HCEC 1CT (cell line): ENCODE results near the gene BNC2.

Source experiments
- DNase-seq: peaks from one replicate; pipeline ENCODE4 v3.0.0-alpha.2; 2017

The BNC2 gene

DNA sequence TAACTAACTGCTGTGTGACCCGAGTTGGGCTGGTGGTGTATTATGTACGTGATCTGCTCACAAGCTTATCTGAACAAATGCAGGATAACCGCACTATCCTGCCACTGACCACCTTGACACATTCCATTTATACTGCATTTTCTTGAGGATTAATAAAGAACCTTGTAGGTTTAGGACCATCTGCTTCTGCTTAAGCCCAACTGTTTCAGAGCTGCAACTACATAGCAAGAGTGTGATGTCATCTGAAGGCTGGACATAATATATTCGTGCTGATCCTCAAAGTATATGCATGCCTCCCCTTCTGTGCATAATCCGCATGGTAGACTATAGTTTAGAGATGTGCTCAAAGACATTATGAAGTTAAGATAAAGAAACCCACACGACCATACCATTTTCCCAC, 435.9 kb downstream of the BNC2 start:
- DNase-seq: peak; percentile 39

DNA sequence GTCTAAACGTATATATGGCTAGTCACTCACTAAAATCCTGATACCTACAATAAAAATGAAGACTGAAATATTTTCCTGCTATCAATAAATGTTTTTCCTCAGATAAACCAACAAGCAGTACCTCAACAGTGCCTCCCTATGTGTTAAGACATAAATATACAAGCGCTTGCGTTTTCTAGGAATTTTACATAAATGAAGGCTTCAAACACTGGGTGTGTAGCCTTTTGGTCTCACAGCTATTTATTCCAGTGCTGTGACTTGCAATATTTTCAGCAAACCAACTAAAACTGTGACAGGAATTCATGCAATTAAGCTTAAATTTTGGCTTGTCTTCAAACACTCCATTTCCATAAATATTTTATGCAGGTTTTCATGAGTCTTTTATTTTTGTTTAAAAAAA, 437.0 kb downstream of the BNC2 start:
- no peak for DNase-seq

DNA sequence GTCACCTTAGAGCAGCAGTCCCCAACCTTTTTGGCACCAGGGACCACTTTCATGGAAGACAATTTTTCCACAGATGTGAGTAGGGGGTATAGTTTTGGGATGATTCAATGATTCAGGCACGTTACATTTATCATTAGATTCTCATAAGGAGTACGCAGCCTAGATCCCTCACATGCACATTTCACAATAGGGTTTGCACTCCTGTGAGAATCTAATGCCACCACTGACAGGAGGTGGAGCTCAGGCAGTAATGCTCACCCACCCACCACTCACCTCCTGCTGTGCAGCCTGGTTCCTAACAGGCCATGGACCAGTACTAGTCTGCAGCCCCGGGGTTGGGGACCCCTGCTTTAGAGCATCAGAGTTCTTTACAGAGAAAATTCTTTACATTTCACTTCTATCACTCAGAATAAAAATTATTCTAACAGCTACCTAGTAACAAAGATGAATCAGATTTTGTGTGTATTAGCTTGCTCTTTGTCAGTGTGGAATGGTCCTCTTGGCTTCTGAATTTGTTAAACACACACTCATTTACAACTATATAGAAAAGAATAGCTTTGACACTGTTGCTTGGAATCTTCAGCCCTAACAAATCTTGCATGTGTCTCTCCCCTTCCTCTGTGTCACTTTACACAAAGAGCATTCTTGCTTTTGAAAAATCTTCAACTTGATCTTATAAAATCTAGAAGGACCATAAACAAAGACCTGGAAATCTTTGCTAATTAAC, 438.6 kb downstream of the BNC2 start:
- no peak for DNase-seq

DNA sequence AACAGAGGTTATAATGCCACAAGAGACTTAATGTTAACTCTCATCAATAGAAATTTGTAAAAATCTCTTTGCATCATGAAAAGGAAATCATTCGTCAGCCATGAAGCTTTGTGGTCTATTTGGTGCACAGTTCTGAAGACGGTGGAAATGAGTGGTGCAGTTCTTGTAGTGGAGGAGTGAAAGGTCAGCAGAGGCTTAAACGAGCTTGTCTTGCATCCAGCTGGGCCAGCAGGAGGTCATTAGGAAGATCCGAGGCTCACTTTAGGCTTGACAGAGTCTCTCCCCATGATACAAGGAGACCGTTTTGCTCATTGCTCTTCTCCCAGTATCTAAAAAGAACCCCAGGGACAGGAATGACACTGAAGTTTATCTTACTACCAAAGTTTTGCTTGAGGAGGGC, 440.8 kb downstream of the BNC2 start:
- no peak for DNase-seq

DNA sequence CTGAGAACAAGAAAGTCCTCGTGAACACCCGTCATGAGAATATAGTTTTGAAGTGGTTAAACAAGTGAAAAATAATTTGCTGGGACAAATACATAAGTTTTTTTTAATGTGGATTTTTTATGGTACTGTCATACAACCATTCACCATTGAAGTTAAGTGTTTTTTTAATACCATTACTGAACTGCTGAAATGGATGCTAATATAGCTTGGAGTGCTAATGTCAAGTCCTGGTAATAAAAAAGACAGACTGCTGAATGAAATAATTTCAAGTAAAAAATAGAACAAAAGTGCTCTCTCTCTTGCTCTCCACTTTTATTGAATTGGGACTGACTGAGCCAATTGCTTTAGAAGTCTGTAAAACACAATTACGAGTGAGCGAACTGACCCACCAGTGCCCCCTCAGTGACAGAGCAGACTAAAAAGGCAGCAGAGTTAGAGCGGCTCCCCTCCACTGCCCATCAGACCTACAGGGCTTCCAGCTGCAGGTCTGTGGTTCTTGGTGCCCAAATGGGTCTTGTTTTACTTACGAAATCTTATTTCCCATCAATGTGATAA, 442.5 kb downstream of the BNC2 start:
- no peak for DNase-seq

DNA sequence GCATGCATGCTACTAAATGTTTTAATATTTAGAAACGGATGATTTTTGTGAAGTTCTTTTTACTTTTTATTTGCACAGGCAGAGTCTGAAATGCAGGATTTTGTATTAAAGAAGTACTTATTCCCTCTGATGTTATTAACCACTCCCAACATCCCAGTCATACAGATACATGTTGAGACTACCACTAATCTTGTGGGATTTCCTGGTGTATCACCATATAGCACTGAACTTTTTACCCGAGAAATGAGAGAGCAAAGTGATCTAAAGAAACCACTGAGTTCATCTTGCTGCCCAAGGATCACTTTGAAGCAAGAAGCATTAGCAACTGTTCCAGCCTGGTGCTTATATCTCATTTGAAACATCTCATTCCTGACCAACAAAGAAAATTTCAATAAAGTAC, 443.8 kb downstream of the BNC2 start:
- no peak for DNase-seq

DNA sequence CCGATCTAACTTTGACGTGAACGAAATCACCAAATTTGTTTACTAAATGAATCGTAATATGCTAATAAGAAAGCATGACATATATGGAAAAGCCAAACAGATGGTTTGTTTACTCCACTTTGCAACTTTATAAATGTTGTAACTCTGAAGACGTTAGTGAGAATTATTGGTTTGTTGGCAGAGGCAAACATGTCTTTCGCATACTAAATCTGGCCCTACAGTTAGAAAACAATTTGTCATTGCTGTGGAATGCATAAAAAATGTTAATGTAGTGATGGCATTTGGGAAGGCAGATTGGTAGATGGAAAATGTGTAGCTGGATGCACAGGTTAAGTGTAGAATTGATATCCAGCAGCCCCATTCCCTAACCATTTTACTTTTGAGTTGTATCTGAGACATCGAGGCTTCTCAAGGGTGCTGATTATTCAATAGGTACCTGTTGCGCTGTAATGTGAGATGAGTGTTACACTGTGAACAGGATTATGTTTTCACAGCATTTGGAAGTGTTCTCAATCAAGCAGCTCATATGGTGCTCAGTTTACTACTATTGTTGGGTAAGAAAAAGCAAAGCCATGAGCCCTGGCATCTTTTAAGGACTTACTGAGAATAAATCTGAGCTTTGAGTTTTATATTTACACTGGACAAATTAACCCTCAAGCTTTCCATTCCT, 444.8 kb downstream of the BNC2 start:
- DNase-seq: peak; percentile 83

DNA sequence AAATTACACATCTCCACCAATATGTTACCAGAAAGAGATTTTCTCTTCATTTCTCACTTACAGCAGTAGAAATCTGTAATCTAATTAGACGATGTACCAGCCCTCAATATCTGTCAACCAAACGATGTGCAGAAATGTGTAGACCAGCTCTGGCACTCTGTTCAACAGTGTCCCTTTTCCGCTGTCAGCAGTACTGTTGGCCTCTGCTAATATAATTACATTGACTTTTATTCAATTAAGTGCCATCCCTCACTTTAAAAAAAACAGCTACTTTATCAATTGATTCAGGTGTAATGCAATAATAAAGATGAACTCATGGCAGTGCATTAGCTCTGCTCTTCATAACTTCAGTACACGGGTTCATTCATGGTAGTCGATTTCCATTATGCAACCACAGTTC, 448.4 kb downstream of the BNC2 start:
- DNase-seq: no peak

DNA sequence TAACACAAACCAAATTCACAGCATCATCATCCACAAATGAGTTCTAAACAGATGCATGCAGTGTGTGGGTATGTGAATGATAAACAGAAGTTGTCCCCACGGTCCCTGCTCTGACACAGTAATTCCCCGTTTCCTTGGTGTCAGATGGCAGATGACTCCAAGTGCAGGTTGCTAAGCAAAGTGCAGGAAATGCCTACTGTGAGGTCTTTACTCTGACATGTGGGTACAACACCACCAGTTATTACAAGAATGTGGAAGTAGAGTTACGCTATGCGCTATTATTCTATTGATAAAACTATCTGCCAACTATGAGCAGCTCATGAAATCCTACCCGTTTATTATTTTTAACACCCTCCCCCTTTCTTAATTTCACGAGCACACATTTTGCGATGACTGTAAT, 448.9 kb downstream of the BNC2 start:
- DNase-seq: no peak

DNA sequence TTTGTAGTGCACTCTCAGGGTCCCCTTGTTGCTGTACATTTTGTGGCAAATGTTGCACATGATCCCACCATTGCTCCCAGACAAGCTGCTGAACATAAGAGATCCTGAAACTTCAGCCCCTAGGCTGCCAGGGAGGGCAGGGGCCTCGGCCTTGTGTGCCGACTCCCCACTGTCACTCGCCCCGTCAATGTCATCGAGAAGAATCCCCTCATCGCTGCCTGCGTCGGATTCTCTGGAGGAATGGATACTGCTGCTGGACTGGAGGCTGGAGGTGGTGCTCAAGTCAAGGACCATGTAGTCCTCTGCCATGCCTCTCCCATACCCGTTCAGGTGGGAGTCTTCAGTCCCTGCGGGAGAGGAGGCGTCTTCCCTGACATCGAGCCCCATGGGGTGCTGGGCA, 451.3 kb downstream of the BNC2 start:
- DNase-seq: no peak

DNA sequence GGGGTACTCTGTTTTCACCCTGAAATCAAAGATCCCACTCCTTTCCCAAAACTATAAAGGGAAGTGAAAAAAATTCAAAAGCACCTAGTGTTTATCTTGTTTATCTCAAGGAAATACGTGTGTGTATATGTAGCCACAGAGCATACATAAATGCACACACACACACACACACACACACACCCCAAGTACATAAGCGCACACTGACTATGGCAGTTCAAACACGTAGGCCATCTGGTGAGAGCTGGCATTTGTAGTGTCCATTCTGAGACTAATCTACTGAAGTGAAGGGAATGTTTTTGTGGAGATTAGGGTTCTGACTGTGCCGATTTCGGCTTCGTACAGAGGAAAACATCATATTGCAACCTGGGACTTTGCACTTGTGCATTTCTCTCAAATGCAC, 451.7 kb downstream of the BNC2 start:
- no peak for DNase-seq

DNA sequence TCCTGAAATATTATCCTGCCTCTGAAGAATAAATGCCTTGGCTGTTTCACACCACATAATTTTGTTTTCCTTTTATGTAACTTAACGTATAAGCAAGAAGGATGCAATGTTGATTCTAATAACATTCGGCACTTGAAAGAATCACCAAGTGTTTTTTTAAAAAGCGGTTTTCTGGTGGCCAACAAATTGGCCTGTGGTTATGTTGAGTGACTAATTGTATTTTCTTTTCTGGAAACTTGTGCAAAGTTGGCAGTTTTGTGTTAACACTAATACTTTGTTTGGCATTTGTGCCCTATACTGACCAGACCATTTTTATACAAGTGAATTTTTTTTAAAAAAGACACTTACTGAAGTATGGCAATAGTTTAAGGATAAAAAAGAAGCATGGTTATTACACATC, 452.7 kb downstream of the BNC2 start:
- peak; percentile 53 for DNase-seq

DNA sequence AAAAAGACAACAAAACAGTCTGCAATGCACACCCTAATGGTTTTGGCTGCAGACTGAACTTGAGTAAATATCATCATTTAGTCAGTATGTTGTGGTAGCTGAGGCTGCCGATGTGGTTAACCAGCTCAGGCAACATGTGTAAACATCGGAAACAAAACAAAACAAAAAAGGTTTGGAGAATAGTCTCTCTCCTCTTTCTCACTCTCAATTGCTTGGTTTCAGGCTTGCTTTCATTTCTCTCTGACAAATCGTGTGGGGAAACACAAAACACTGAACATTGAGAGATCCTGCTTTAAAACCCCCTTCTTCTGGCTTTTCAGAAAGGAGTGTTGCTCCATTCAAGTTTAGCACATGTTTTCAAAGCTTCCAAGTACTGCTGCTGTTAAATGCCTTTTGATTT, 453.3 kb downstream of the BNC2 start:
- peak; percentile 94 for DNase-seq

DNA sequence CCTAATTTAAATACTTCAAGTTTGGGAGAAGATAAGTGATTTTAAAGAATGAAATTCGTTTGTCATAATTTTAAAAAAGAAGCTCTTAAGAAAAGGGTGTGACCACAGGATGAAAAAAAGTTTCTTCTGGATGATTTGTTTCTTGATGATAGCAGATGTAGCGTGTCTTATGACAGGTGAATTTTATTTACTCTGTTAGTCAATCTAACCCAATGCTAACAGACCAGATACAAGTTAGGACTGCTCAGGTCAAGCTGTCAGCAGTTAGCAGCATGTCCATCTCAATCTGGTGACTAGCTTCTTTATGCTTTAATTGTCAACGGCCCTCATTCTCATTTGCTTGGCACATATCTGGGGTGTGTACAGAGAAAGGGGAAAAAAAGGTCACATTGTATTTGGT, 456.0 kb downstream of the BNC2 start:
- peak; percentile 46 for DNase-seq

DNA sequence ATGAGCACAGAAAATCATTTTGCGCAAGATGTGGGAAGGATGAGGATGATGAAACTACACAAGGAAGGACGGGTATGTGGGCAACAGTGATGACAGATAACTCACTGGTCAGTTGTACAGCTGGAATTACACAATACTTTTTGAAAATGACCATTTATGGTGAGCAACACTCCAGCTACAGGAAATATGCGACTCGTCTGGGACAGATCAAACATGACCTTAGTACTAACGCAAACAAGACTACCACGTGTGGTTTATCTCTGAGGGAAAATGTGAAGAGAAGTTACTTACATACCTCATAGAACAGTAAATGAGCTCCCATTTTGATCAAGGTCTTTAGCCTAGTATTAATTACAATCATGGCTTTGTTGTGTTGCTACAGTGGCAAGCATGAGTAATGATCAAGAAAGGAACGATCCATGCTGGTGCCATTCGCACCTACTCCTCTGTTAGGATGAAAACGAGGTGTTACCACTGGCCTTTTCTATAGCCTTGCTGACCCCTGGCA, 456.9 kb downstream of the BNC2 start:
- DNase-seq: peak; percentile 100

DNA sequence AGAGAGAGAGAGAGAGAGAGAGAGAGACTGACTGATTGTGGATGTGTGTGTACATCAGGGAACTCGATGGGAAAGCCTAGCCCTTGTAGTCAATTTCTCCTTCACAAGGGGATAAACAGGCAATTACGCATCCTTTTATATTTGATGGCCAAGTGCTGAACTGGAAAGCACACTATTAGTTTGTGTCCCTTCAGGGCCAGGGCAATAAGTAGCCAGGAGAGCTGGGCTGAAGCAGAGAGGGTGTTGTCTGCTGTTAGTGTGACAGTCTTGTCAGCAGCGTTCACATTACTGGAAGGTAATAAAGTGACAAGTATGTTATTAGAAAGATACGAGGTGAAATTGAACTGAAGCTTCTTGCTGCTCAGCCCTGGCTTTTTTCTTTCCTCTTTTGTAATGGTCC, 457.7 kb downstream of the BNC2 start:
- DNase-seq: peak; percentile 15

DNA sequence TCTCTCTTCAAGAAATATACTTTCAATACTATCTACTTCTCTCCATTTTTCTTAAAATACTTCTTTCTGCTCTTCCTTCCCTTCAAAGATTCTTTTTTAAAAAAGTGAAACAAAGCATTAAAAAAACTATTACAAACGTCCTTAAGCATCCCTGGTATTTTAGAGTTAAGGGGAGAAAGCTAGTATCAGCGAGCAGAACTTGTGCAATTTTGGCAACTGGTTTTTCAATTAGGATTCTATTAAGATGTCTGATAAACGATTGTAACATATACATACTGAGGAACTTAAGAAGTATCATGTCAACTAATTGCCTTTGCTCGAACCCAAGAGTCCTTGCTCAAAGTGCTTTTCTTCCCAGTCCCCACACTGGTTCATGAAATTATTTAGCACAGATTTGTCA, 459.2 kb downstream of the BNC2 start:
- no peak for DNase-seq

DNA sequence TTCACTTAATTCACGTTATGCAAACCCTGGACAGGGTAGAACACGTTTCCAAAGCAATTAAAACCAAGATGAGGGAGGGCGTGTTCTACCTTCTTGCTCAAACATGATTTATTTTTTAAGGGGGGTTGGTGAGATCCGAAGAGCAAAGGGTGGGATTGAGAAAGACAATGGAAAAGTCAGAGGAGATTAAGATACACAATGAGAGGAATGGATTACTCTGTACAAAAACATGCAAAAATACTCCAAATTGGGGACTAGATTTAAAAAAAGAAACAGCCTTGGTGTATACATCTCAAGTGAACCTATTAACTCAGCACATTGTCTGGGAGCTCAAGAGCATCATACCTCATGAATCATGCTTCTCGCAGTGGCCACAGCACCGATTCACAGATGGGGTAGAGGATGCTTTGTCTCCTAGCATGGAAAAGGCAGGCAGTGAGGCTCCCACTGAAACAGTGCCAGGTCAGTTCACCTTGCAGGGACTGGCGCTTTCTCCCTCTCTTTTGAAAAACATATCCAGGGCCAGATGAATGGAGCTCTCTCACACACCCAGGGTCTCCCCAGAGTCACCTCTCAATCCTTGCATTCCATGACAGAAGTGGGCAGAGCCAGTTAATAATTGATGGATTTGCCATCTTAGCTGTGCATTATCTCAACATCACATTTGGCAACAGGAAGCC, 459.7 kb downstream of the BNC2 start:
- DNase-seq: peak; percentile 61

DNA sequence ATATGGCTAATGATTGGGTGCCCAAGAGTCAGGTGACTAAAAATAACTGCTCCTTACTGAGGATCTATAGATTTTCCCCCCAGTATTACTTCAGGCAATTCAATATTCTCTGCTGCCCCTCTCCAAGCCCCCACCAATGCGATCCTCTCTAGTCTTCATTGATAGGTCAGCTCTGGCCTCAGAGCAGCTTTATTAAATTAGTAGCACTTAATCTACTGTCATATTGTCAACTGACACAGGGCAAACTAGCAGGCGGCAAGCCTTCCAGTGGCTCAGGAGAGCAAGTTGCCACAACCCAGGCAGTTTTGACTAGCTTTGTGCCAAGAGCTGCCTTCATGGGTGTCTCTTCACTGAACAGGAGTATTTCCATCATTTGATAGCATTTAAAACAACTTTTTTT, 462.9 kb downstream of the BNC2 start:
- DNase-seq: no peak

DNA sequence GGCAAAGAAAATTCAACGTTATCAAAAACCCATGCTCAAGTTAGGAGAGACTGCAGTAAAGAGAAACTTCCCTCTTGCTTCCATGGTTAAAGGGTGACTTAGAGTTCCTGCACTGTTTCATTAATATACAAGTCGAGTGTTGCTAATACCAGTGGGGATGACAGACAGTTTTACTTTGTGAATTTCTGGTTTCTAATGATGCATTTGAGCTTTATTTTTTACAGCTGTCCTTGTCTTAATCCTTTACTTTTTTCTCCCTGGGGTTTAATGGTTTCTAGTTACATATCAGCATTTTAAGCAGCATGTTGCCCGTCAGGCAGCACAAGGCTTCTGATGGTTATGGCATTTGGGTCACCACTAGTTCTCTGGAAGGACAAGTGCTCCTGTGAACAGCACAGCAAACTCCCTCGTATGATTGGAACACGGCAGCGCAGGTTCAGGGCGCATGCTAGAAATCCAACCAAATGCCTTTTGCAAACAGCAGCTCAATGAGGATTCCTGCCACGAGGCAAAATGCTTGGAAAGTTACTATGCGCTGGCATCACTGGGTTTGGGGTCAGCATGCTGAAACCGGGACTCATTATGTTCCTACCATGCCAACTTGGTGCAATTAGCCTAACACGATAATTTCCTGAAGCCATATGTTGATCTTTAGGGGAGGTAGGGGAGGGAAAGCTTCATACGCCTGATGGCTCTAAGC, 463.8 kb downstream of the BNC2 start:
- DNase-seq: no peak

DNA sequence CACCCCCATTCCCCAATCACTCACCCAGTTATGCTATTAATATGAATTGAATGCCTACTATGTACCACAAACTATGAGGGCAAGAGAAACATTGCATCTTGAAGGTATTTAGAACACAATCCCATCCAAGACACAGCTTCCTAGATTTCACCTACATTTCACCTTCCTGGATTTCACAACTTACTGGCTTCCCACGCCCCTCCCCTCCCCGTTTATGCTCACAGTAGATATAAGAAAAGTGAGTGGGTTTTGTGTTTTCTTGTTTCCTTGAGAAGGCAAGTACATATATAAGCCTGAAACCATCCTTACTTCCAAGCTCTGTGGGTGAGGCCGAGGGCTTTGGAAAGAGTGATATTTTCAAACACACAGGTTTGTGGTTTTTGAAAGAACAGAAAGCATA, 465.0 kb downstream of the BNC2 start:
- no peak for DNase-seq

DNA sequence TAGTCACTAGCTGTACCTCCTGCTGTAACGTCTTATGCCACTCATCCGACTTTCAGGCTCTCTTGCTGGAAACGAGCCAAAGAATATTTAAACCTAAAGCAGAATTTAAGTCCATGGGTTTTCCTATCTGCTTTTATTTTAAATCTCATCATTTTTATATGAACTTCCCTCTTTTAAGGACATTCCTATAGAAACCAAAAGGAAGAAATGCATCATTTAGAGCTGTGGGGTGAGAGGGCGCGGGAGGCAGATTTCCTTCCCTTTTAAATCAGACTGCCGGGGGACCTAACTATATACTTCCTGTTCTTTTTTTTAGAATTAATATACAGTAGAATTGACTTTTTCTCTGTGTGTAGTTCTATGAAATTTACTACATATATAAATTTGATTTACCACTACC, 468.8 kb downstream of the BNC2 start:
- DNase-seq: no peak

DNA sequence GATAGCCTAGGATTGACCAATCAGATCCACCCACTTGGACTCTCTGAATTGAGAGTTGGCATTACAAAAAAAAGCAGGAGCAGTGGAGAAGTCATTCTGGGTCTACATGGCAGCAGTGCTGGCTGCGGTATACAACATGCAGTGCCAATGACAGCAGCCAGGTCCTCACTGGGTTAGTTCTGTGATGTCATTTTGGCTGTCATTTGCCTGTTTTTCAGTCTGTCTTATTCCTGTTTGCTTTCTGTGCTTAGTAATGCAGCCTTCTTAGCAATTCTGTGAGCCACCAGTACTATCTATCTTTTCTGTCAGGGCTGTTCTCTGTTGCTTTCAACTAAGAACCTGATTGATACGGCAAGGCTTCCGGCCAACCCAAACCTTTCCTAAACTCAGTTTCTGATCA, 471.8 kb downstream of the BNC2 start:
- DNase-seq: no peak
